GM21526 (cell line): ENCODE data around the gene TOLLIP.
"Not testable (repeated sequence)": the region's sequence is repeated elsewhere in the genome, so short reads cannot be mapped to it uniquely, and the experiment has no call there.

Source experiments
- ATAC-seq: cut with Tn5 transposase; IDR thresholded peaks from one replicate; pipeline ENCODE4 v1.9.1; 2021; ENCODE audit warnings: moderate library complexity; ENCODE audit not compliant: unreplicated experiment, low FRiP score

Gene TOLLIP

GRCh38 chr11:1344056-1344635 is 34.7 kb upstream of the TOLLIP start:
- ATAC-seq, result no peak

- no peak for ATAC-seq
These were observed 34.1 kb upstream of the TOLLIP start for GRCh38 chr11:1343391-1344055.

- no peak for ATAC-seq
These were observed 33.5 kb upstream of the TOLLIP start for GRCh38 chr11:1342946-1343345.

- no peak for ATAC-seq
These were observed 32.6 kb upstream of the TOLLIP start for GRCh38 chr11:1341928-1342524.

GRCh38 chr11:1341226-1341625 is 31.8 kb upstream of the TOLLIP start:
- ATAC-seq, result not testable (repeated sequence)

GRCh38 chr11:1340111-1340510 is 30.7 kb upstream of the TOLLIP start:
- no peak for ATAC-seq

- ATAC-seq, result no peak
These were observed 29.7 kb upstream of the TOLLIP start for GRCh38 chr11:1339066-1339675.

- no peak for ATAC-seq
These were observed 29.0 kb upstream of the TOLLIP start for GRCh38 chr11:1338201-1339065.

- ATAC-seq, result no peak
These were observed 28.2 kb upstream of the TOLLIP start for GRCh38 chr11:1337647-1338007.

GRCh38 chr11:1336836-1337646 is 27.6 kb upstream of the TOLLIP start:
- no peak for ATAC-seq

GRCh38 chr11:1335811-1336761 is 26.7 kb upstream of the TOLLIP start:
- ATAC-seq, result no peak

GRCh38 chr11:1335264-1335810 is 25.9 kb upstream of the TOLLIP start:
- ATAC-seq, result no peak

GRCh38 chr11:1333860-1334259 is 24.4 kb upstream of the TOLLIP start:
- no peak for ATAC-seq

GRCh38 chr11:1333091-1333772 is 23.8 kb upstream of the TOLLIP start:
- ATAC-seq, result no peak

- no peak for ATAC-seq
These were observed 21.0 kb upstream of the TOLLIP start for GRCh38 chr11:1330473-1330872.

GRCh38 chr11:1327064-1327460 is 17.6 kb upstream of the TOLLIP start:
- ATAC-seq, result no peak

GRCh38 chr11:1326435-1327063 is 17.1 kb upstream of the TOLLIP start:
- ATAC-seq, result no peak

- ATAC-seq, result no peak
These were observed 14.3 kb upstream of the TOLLIP start for GRCh38 chr11:1323774-1324173.
